Gastroesophageal sphincter (tissue), 3 donors: ENCODE data around the gene FOXO3.

ENCODE experiments used
- POLR2A ChIP-seq, 2 donors: fragments of 450-650 bp; IDR thresholded peaks; one replicate each; pipeline ENCODE4 v1.6.1; 2017; ENCODE audit warnings: antibody characterized with exemption in 2 of 2, mild to moderate bottlenecking in 2 of 2, moderate library complexity in 1 of 2
- TF ChIP-seq, protein P1 (sequence below), 4 experiments: fragments of 200-600 bp in 2 of 4; fragments of 450-650 bp in 2 of 4; sonication (generic) in 1 of 4; IDR thresholded peaks; one replicate each; pipeline ENCODE4 v1.5.1; 2017 to 2019; ENCODE audit warnings: antibody characterized with exemption in 4 of 4, mild to moderate bottlenecking in 2 of 4, moderate library complexity in 2 of 4

DNA sequence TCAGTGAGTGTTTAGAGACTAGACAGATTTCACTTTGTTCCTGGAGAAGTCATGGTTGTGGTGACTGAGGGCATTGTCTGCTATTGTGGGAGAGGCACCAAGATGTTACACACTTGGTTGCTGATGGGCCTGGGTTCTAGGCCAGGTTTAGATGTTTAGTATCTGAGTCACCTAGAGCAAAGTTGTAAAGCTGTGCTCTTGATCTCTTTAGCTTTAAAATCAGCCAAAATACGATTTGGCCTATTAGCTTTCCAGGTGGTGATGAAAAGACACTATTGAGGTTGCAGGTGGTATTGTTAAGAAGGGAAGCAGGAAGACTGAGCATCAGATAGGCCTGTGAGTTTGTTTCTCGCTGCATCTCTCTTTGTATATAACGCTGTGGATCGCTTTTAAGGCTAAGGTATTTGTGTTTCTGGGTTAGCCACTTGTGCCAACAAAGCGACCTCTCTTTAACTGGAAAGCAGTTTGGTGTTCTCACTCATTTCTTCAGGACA lies 48.6 kb downstream of the FOXO3 start:
- TF ChIP-seq, protein P1, sequence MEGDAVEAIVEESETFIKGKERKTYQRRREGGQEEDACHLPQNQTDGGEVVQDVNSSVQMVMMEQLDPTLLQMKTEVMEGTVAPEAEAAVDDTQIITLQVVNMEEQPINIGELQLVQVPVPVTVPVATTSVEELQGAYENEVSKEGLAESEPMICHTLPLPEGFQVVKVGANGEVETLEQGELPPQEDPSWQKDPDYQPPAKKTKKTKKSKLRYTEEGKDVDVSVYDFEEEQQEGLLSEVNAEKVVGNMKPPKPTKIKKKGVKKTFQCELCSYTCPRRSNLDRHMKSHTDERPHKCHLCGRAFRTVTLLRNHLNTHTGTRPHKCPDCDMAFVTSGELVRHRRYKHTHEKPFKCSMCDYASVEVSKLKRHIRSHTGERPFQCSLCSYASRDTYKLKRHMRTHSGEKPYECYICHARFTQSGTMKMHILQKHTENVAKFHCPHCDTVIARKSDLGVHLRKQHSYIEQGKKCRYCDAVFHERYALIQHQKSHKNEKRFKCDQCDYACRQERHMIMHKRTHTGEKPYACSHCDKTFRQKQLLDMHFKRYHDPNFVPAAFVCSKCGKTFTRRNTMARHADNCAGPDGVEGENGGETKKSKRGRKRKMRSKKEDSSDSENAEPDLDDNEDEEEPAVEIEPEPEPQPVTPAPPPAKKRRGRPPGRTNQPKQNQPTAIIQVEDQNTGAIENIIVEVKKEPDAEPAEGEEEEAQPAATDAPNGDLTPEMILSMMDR (IDR thresholded peaks at IDR 0.05) = no peak
- TF ChIP-seq POLR2A (IDR thresholded peaks at IDR 0.05) = no peak
